Large intestine (tissue), 3 donors: Measurements from ENCODE around the gene TSPOAP1. TPM values are rescaled to one million over a fixed set of nuclear protein-coding genes. Genes with fewer than 3 reads are reported as not detected.
A peak's percentile ranks its signal among the peaks of the same experiment; 100 is the strongest.

Experiments used
- DNase-seq, 2 donors: peaks; one replicate each; pipeline versions ENCODE4 v3.0.0 to v3.0.0-alpha.2; 2013
- H3K27ac ChIP-seq: one replicate; pipeline ENCODE4 v1.5.1; 2013; ENCODE audit warnings: low read length
- H3K27me3 ChIP-seq: 2 replicates; pipeline ENCODE4 v1.6.1; 2013; ENCODE audit warnings: low read length; ENCODE audit not compliant: control insufficient read depth, insufficient read depth
- H3K36me3 ChIP-seq: 2 replicates; pipeline ENCODE4 v1.6.1; 2013; ENCODE audit warnings: low read length; ENCODE audit not compliant: control insufficient read depth, insufficient read depth
- H3K4me1 ChIP-seq: one replicate; pipeline ENCODE4 v1.6.1; 2013; ENCODE audit warnings: low read length; ENCODE audit not compliant: control insufficient read depth, insufficient read depth
- H3K4me3 ChIP-seq: one replicate; pipeline ENCODE4 v1.5.1; 2013; ENCODE audit warnings: low read length
- H3K9me3 ChIP-seq: one replicate; pipeline ENCODE4 v1.6.1; 2013; ENCODE audit warnings: mild to moderate bottlenecking, low read depth, low read length, moderate library complexity; ENCODE audit not compliant: control insufficient read depth
- WGBS: methylation state at CpG from one replicate; pipeline ENCODE4 v1.1.5; 2013; ENCODE audit warnings: low lambda C conversion rate; ENCODE audit not compliant: insufficient coverage; 5-methylcytosine and 5-hydroxymethylcytosine counted together
- polyA plus RNA-seq: library from polyadenylated mRNA; unstranded; fragments of 120-200 nt; gene quantifications from one replicate; pipeline ENCODE4 v1.2.1, GENCODE V29; 2013

Gene TSPOAP1
- polyA plus RNA-seq, 1 donor = 17.2 TPM

DNA sequence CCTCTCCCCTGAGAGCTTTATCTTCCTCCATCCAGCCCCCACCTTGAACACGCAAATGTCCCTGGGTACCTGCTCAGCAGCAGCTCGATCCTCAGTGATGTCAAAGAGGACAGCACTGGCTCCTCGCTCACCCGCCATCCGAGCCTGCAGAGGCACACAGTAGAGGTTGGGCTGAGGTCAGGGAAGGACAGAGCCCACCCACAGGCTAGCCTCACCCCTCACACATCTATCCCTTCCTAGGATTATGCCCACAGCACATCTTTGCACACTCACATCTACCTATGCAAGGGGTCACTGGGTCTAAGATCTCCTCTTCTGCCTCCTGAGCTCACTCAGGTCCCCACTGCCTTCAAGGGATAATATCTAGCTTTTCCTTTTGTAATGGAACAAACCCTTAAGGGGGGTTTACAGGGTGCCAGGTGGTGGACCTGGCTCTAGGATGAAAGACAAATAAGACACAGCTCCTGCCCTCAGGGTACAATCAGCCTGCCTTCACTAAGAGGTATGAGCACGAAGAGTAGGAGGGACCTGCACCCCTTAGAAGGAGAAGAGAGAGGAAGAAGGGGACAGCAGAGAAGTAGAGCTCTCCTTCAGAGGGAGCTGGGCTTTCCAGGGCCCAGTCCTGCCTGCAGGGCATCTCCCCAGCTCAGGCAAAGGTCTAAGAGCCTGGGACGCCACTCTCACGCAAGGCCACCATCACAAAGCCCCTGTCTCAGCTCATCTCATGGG, 35.0 kb upstream of the TSPOAP1 start:
- peak overlapping the region; percentile 95 for H3K27ac ChIP-seq
- no CpG with 5 or more reads among the region's 8 CpGs for WGBS
- peaks cover 35% of the 10 kb centered on the region for H3K36me3 ChIP-seq
- no peaks in the 10 kb centered on the region for H3K9me3 ChIP-seq
- no peaks in the 10 kb centered on the region for H3K27me3 ChIP-seq
- H3K4me3 ChIP-seq = no peak overlapping the region
- H3K4me1 ChIP-seq = peaks cover 58% of the 10 kb centered on the region
- DNase-seq = no peak

DNA sequence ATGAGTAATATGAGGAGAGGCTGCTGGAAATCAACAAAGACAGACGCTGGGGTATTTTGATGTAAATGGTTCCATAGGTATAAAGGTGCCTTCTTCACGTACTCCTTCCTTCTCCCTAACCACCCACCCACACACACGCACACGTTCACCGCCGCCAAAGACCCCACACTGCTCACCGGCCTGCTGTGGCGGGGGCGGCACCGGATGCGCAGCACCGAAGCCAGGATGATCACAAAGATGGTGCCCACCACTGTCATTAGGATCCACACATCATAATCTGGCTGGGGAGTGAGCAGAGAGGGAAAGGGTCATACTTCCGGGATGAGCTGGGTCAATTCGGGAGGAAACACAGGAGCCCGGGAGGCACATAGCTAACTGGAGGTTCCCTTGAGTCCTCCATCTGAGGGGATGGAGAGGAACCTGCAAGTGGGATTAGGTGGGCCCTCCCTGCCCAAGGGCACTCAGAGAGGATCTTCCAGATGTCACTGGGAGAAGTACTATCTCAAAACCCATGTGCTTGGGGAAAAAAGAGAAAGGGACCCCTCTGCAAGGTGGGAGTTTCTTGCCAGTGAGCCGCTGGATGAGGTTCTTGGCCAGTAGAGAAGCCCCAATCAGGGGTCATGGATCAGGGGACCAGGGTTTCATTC, 33.9 kb upstream of the TSPOAP1 start:
- Histone ChIP-seq H3K4me3 (no peak overlapping the region), H3K27me3 (no peaks in the 10 kb centered on the region), H3K9me3 (no peaks in the 10 kb centered on the region), H3K27ac (no peak overlapping the region), H3K36me3 (peaks cover 47% of the 10 kb centered on the region), H3K4me1 (peaks cover 51% of the 10 kb centered on the region)
- no CpG with 5 or more reads among the region's 16 CpGs for WGBS
- no peak for DNase-seq

DNA sequence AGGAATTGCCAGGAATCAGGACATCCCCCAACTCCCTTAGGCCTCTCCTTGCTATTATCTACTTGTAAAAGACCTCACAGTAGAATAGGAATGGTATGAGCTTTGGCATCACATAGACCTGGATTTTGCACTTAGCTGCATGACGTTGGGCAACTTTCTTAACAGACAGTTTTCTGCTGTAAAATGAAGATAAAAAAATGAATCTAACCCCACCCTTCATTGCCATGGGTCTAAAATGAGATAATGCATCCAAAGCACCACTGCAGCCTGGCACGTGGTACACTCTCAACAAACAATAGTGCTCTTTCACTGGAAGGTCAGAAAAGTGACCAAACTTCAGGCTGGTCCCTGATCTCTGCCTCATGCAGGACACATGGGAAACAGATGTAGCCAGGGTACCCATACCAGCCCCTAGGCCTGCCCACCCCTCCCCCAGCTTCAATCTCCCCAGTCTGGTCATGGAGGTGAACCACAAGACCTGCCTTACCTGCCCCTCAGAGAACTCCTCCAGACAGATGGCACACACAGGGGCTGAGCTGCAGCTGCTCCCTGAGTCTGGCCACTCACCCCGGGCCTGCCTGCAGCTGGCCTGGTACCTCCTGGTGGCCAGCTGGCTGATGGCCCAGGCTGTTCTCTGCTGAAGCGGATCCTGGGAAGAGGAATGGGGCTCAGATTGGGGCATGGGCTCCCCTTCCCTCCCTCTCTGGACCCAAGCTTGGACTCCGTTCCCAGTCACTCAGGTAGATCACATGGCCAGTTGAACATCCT, 31.9 kb upstream of the TSPOAP1 start:
- DNase-seq = no peak
- peaks cover 32% of the 10 kb centered on the region for H3K4me1 ChIP-seq

DNA sequence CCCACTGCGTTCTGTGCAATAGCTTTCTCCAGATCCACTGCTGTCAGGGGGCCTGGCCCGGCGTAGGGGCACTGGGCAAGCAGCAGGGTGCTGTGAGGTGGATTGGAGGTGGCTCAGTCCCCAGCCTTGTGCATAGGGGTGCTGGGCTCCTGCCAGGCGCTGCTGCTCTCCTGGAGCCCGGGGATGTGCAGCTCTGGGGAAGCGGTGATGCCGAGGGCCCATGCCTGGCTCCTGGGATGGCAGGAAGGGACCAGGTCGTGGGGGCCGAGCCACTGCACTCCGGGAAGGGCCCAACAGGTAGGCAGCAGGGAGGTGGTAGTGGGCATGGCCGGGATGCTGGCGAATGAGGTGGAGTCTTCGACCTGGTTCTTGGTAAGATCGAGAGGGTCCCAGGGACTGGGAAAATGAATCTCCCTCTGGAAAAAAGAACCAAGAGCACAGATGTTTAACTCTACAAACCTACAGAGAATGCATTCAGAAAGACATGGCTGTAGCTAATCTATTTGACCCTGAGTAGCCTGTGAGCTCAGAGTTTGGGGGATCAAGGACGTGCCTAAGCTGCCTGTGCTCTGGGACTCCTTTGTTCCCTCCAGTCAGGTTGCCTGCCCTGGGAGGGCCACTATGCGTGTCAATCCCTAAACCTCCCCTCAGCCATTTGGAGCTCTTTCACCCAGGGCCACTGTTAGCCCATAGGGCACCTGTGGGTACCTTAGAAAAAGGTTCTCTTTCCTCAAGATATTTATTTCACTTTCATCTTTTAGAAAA, 30.0 kb upstream of the TSPOAP1 start:
- no CpG with 5 or more reads among the region's 16 CpGs for WGBS
- Histone ChIP-seq H3K9me3 (no peaks in the 10 kb centered on the region), H3K4me1 (peaks cover 13% of the 10 kb centered on the region), H3K27me3 (no peaks in the 10 kb centered on the region), H3K27ac (no peak overlapping the region), H3K36me3 (peaks cover 68% of the 10 kb centered on the region), H3K4me3 (no peak overlapping the region)
- DNase-seq = no peak

More for the DNA sequence above, 31.9 kb upstream of the TSPOAP1 start:
- Histone ChIP-seq H3K9me3 (no peaks in the 10 kb centered on the region), H3K36me3 (peaks cover 59% of the 10 kb centered on the region), H3K4me3 (no peak overlapping the region), H3K27ac (no peak overlapping the region), H3K27me3 (no peaks in the 10 kb centered on the region)
- WGBS = 40% methylated on average over 1 of the region's 5 CpGs

DNA sequence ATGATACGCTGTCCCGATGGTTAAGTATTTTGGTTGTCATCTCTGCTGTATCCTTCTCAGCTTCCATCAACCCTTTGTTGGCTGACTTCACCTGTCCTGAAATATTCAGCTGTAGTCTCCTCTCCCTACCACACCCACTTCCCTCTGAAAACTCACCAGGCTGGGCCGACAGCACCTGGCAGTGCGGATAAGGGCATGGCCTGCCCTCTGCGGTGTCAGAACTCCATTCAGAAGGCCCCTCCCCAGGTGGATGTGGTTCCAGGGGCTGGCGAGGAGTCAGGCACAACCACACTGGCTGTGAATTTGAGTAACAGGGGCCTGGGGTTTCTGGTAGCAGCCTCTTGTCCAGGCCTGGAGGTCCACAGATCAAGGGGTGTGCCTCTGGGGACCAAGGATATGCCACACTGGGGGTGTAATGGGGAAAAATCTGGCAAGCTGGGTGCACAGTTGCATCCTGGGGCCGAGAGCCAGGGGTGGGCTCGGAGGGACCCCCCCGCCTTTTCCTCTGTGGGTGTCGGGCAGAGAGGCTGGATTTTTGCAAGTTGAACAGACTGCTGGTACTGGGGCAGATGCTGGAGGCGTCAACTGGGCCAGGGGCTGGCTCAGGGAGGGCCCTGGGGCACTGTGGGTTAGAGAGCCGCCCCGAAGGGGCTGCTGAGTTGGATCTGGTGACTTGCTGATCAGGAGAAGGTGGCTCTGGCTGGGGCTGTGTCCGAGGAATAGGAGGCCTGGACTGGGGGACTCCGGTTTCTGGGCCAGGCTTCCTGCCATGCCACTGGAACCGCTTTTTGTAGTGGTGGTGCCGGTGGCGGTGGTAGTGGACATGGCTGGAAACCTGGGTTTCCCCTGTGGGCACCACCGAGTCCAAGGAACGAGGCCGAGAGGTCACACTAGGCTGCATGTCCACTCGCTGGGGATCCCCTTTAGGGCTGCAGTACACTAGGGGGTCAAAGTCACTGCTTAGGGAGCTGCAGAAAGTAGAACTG, 29.0 kb upstream of the TSPOAP1 start:
- Histone ChIP-seq H3K9me3 (no peaks in the 10 kb centered on the region), H3K27me3 (no peaks in the 10 kb centered on the region), H3K4me1 (peaks cover 9% of the 10 kb centered on the region), H3K36me3 (peaks cover 60% of the 10 kb centered on the region), H3K27ac (no peak overlapping the region), H3K4me3 (no peak overlapping the region)
- DNase-seq = no peak
- no CpG with 5 or more reads among the region's 22 CpGs for WGBS

DNA sequence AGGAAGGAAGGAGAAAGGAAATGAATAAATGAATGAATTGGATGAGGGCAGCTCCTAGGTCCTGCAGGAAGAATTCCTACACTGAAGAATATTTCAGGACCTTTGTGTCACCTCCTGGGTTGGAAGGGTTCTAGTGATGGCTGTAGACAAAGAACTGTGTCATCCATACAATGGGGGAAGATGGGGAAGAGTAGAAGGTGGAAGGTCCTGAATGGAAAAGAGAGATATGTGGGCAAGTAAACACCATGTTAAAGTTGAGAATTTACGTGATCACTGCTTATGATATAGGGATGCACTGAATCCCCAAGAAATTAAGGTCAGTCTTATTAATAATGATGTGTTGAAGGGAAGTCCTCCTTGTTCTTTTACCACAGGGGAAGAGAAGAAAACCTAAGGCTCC, 27.6 kb upstream of the TSPOAP1 start:
- H3K27ac ChIP-seq = no peak overlapping the region
- WGBS = 100% methylated on average over 1 of the region's 1 CpG
- DNase-seq = no peak

DNA sequence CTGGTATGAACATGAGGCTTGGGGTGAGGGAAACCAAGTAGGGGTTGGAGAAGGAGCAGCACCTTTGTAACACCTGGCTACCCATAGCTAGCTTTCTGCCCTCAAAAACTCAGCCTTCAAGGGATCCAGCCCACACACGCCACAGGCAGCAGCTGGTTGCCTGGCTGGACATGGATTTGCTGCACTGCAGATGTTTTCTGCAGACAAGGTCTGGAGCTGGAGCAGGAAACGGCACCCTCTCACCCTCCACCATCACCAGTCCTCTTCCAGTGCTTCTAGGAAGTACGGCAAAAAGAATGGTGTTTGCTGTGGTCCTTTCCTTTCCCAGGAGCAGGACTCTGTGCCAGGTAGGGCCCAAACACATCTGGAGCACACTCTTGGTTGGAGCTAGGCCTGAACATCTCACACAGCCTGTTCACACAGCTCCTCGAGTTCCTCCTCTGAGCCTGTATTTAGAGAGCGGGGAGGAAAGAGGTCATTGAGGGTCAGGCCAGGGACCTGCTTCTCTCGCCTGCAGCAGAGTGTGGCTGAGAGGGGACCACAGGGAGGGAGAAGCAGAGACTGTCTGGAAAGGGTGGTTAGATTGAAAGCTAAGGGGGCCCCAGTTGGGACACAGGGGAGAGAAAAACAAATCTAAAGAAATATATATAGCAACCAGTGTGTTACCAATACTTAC, 26.1 kb upstream of the TSPOAP1 start:
- no peak for DNase-seq
- H3K27ac ChIP-seq = no peak overlapping the region
- H3K4me1 ChIP-seq = peaks cover 6% of the 10 kb centered on the region
- no peak overlapping the region for H3K4me3 ChIP-seq
- H3K36me3 ChIP-seq = peaks cover 41% of the 10 kb centered on the region
- no peaks in the 10 kb centered on the region for H3K9me3 ChIP-seq
- no CpG with 5 or more reads among the region's 6 CpGs for WGBS
- H3K27me3 ChIP-seq = no peaks in the 10 kb centered on the region

More for the DNA sequence above, 27.6 kb upstream of the TSPOAP1 start:
- H3K4me1 ChIP-seq = peaks cover 6% of the 10 kb centered on the region
- H3K27me3 ChIP-seq = no peaks in the 10 kb centered on the region
- H3K9me3 ChIP-seq = no peaks in the 10 kb centered on the region
- H3K4me3 ChIP-seq = no peak overlapping the region
- peaks cover 47% of the 10 kb centered on the region for H3K36me3 ChIP-seq

DNA sequence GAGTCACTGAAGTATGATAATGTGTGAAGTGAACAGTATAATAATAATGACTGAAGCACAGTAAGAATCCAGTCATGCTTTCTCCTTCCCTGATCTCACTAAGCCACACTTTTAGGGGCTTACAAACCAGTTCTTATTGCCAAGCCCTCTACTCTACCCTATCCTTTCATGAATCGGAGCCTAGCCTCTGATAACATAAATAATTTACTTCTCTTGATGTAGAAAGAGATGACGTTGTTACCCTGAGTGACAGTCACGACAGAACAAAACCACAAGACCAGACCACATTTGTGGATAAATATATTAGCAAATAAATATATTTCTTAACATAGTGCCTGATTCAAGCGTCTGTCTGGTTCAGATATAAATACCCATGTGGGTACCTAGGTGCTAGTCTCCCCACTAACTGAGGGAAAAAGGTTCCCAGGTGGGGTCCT, 24.8 kb upstream of the TSPOAP1 start:
- H3K4me3 ChIP-seq = no peak overlapping the region
- peak overlapping the region; percentile 95 for H3K27ac ChIP-seq
- H3K9me3 ChIP-seq = no peaks in the 10 kb centered on the region
- no peaks in the 10 kb centered on the region for H3K27me3 ChIP-seq
- peaks cover 47% of the 10 kb centered on the region for H3K36me3 ChIP-seq
- peaks cover 6% of the 10 kb centered on the region for H3K4me1 ChIP-seq
- WGBS = no CpG with 5 or more reads among the region's 4 CpGs
- DNase-seq = no peak
